KOPT-K1 (cell line): Measurements from ENCODE around the gene CACNB2.

Experiments
- H3K27ac ChIP-seq: fragments of 200-600 bp; sonication (generic); 2 replicates; pipeline ENCODE4 v1.5.1; 2016; ENCODE audit warnings: antibody characterized with exemption, mild to moderate bottlenecking, low read depth, low read length; ENCODE audit not compliant: poor library complexity, severe bottlenecking
- H3K36me3 ChIP-seq: fragments of 200-600 bp; sonication (generic); 2 replicates; pipeline ENCODE4 v1.5.1; 2017; ENCODE audit warnings: antibody characterized with exemption, mild to moderate bottlenecking, low read length, moderate library complexity; ENCODE audit not compliant: insufficient read depth
- H3K9me3 ChIP-seq: fragments of 200-600 bp; sonication (generic); 2 replicates; pipeline ENCODE4 v1.5.1; 2017; ENCODE audit warnings: antibody characterized with exemption, low read length, mild to moderate bottlenecking; ENCODE audit not compliant: insufficient read depth, poor library complexity, severe bottlenecking

Gene CACNB2

GRCh38 chr10:18333621-18334020, 193.4 kb downstream of the CACNB2 start:
- Histone ChIP-seq H3K27ac (no peak overlapping the region), H3K9me3 (no peaks in the 10 kb centered on the region), H3K36me3 (no peaks in the 10 kb centered on the region)

GRCh38 chr10:18334116-18334867, 194.1 kb downstream of the CACNB2 start:
- no peak overlapping the region for H3K27ac ChIP-seq
- no peaks in the 10 kb centered on the region for H3K9me3 ChIP-seq
- H3K36me3 ChIP-seq = no peaks in the 10 kb centered on the region

- no peaks in the 10 kb centered on the region for H3K36me3 ChIP-seq
- no peaks in the 10 kb centered on the region for H3K9me3 ChIP-seq
- H3K27ac ChIP-seq = no peak overlapping the region
Measured at GRCh38 chr10:18340496-18341051, 200.3 kb downstream of the CACNB2 start.

GRCh38 chr10:18341055-18341454, 200.8 kb downstream of the CACNB2 start:
- H3K27ac ChIP-seq = no peak overlapping the region

GRCh38 chr10:18343573-18343972, 203.3 kb downstream of the CACNB2 start:
- Histone ChIP-seq H3K27ac (no peak overlapping the region), H3K36me3 (no peaks in the 10 kb centered on the region), H3K9me3 (no peaks in the 10 kb centered on the region)

More at GRCh38 chr10:18341055-18341454, 200.8 kb downstream of the CACNB2 start:
- Histone ChIP-seq H3K9me3 (no peaks in the 10 kb centered on the region), H3K36me3 (no peaks in the 10 kb centered on the region)

GRCh38 chr10:18345308-18345707, 205.1 kb downstream of the CACNB2 start:
- Histone ChIP-seq H3K36me3 (no peaks in the 10 kb centered on the region), H3K9me3 (no peaks in the 10 kb centered on the region), H3K27ac (no peak overlapping the region)

- Histone ChIP-seq H3K27ac (no peak overlapping the region), H3K9me3 (no peaks in the 10 kb centered on the region), H3K36me3 (no peaks in the 10 kb centered on the region)
Measured at GRCh38 chr10:18350340-18350739, 210.1 kb downstream of the CACNB2 start.

- no peaks in the 10 kb centered on the region for H3K9me3 ChIP-seq
- H3K27ac ChIP-seq = no peak overlapping the region
- H3K36me3 ChIP-seq = no peaks in the 10 kb centered on the region
Measured at GRCh38 chr10:18351421-18351820, 211.2 kb downstream of the CACNB2 start.

- Histone ChIP-seq H3K27ac (no peak overlapping the region), H3K9me3 (no peaks in the 10 kb centered on the region), H3K36me3 (no peaks in the 10 kb centered on the region)
Measured at GRCh38 chr10:18352175-18352574, 212.0 kb downstream of the CACNB2 start.

- Histone ChIP-seq H3K36me3 (no peaks in the 10 kb centered on the region), H3K27ac (no peak overlapping the region), H3K9me3 (no peaks in the 10 kb centered on the region)
Measured at GRCh38 chr10:18359812-18360211, 219.6 kb downstream of the CACNB2 start.

- H3K27ac ChIP-seq = no peak overlapping the region
- H3K9me3 ChIP-seq = no peaks in the 10 kb centered on the region
- H3K36me3 ChIP-seq = no peaks in the 10 kb centered on the region
Measured at GRCh38 chr10:18362892-18363291, 222.7 kb downstream of the CACNB2 start.

- H3K9me3 ChIP-seq = no peaks in the 10 kb centered on the region
- H3K27ac ChIP-seq = no peak overlapping the region
- no peaks in the 10 kb centered on the region for H3K36me3 ChIP-seq
Measured at GRCh38 chr10:18364987-18365775, 225.0 kb downstream of the CACNB2 start.

GRCh38 chr10:18367840-18368239, 227.6 kb downstream of the CACNB2 start:
- no peak overlapping the region for H3K27ac ChIP-seq
- no peaks in the 10 kb centered on the region for H3K9me3 ChIP-seq
- H3K36me3 ChIP-seq = no peaks in the 10 kb centered on the region

GRCh38 chr10:18368273-18368672, 228.0 kb downstream of the CACNB2 start:
- Histone ChIP-seq H3K27ac (no peak overlapping the region), H3K9me3 (no peaks in the 10 kb centered on the region), H3K36me3 (no peaks in the 10 kb centered on the region)

- Histone ChIP-seq H3K9me3 (no peaks in the 10 kb centered on the region), H3K36me3 (no peaks in the 10 kb centered on the region), H3K27ac (no peak overlapping the region)
Measured at GRCh38 chr10:18368682-18369081, 228.5 kb downstream of the CACNB2 start.
